Measurements from ENCODE around the gene PRPF19.
"Not testable (repeated sequence)": the region's sequence is repeated elsewhere in the genome, so short reads cannot be mapped to it uniquely, and the experiment has no call there.

The PRPF19 gene

DNA sequence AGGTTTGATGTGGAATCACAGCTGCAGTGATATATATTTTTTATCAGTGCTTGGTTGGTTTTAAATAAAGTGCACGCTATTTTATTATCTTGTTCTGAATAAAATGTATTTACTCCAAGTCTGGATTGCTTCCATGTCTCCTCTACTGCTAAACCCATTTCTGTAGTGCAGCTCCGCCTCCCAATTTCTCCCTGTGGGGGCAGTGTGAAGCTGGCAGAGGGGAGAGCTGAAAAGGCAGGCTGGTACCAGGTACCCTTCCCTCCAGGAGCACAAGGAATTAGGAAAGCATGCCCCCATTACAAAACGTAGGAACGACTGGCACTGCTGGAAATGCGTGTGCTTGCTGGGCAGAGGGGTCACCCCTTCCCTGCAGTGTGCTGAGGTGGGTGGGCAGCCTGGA is 16.9 kb upstream of the PRPF19 start:
- DNase-seq: peak in 1 of 14 donors; percentile 23

DNA sequence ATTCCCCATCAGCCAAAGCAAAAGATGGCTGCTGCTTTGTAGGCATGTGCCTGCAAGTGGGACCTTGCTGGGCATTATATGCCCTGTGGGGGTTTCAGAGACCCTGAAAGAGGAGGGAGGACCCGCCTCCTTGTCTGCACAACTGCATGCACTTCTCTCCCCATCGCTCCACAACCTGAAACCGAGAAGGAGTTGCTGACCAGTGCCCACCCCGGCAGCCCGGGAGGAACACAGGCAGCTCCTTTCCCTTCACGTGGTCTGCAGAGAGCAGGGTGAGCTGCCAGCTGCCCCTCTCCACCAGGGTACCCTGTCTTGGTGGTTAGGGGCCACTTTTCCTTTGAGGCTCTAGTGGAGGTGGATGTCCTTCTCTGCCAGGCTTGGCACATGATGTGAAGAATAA is 16.5 kb upstream of the PRPF19 start:
- no peak for DNase-seq

DNA sequence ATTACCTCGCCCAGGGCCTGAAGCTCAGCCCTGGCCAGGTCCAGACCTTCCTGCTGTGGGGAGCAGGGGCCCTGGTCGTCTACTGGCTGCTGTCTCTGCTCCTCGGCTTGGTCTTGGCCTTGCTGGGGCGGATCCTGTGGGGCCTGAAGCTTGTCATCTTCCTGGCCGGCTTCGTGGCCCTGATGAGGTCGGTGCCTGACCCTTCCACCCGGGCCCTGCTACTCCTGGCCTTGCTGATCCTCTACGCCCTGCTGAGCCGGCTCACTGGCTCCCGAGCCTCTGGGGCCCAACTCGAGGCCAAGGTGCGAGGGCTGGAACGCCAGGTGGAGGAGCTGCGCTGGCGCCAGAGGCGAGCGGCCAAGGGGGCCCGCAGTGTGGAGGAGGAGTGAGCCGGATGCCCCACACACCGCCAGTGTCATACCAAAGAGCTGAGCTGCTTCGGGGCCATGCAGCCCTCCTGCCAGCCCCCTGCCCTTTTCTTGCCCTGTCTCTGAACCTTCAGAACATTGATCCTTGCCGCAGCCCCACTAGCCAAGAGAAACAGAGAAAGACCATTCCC is 15.5 kb upstream of the PRPF19 start:
- DNase-seq: no peak

DNA sequence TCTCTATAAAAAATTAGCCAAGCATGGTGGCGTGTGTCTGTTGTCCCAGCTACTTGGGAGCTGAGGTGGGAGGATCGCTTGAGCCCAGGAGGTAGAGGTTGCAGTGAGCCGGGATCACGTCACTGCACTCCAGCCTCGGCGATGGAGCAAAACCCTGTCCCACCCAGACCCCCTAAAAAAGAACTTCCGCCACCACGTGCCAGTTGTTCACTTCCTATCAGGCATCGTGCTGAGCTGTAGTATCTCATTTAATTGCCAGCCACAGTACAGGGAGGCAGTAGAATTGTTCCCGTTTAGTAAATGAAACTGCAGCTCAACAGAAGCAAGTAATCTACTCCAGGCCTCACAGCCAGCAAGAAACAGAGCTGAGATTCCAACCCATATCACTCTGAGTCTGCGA is 14.9 kb upstream of the PRPF19 start:
- no peak for DNase-seq

DNA sequence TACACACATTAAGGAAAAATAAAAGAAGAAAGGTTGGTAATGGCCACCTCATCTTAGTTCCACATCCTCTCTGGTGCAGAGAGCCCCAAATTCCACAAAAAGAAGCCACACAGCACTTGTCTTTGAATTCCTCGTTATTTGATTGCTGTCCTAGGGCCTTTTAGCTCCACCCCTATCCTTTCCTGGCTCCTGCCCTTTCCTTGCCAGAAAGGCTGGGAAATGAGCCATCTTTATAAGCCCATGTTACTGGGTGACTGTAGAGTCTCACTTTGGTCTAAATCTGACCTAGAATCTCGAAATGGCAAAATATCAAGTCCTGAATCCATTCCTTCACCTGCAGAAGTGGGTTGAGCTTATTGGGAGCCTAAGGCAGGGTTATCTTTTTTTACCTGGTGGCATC is 13.6 kb upstream of the PRPF19 start:
- peak in 2 of 14 donors; percentile 19 to 70 for DNase-seq

DNA sequence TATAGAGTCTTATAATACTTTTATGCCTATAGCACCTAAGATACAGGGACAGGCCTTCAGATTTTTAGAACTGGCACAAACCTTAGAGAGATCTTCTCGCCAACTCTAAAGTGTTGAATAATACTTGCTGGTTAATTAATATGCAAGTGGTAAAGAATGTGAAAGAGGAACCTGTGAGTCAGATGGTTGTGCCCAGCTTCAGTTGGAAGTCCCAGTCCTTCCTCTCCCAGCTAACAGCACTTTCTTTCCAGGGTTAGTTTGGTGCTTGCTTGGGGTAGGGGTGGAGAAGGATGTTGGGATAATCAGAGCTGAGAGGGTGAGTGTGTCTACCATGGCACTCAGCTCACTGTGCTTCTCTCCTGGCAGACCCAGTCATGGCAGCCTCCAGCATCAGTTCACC is 12.9 kb upstream of the PRPF19 start:
- no peak for DNase-seq

DNA sequence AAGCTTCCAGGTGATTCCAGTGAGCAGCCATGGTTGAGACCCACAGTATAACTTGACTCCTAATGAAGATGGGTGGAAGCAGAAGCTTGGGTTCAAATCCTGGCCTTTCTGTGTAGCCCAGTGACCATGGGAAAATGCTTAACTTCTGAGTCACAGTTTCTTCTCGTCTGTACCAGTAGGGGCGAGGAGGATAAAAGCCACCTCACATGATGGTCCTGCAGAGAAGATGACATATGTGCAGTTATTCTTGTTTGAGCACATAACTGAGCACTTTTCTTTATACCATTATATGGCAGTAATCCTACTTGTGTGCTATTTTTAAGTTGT is 12.5 kb upstream of the PRPF19 start:
- no peak for DNase-seq

DNA sequence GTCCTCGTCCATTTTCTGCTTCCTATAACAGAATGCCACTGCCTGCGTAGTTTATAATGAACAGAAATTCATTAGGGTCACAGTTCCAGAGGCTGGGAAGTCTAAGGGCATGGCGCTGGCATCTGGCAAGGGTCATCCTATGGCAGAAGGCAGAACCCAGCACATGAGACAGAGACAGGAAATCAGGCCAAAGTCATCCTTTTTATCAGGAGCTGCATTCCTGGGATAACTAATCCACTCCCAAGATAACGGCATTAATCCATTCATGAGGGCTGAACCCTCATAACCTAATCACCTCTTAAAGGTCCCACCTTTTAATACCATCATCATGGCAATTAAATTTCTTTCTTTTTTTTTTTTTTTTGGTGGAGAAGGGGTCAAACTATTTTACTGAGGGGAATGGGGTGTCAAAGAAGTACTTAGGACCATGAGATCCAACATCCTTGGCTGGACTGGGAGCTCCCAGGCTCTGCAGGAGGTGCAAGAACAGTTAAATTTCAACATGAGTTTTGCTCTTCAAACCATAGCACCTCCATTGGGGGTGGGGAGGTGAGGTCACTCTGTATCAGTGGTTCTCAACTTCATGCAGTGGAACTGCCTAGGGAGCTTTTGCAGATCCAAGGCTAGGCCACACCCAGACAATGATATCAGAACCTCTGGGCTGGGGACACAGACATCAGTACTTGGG is 12.0 kb upstream of the PRPF19 start:
- no peak for DNase-seq

DNA sequence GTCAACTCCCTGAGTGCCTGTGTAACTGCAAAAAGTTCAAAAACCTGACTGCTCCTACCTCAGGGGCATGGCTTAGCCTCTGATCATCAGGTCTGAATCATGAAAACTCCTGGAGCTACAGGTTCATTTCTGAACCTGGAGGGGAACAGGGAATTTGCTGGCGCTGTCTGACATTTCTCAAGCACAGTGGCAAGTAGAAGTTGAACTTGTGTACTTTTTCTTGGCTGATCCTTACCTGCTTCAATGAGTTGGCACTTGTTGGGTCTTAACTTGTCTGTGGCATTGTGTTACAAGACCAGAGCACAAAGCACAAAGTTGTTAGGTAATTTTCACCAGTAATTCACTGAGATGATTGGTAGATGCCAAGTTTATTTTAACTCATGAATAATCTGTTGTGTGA is 10.9 kb upstream of the PRPF19 start:
- DNase-seq: no peak

DNA sequence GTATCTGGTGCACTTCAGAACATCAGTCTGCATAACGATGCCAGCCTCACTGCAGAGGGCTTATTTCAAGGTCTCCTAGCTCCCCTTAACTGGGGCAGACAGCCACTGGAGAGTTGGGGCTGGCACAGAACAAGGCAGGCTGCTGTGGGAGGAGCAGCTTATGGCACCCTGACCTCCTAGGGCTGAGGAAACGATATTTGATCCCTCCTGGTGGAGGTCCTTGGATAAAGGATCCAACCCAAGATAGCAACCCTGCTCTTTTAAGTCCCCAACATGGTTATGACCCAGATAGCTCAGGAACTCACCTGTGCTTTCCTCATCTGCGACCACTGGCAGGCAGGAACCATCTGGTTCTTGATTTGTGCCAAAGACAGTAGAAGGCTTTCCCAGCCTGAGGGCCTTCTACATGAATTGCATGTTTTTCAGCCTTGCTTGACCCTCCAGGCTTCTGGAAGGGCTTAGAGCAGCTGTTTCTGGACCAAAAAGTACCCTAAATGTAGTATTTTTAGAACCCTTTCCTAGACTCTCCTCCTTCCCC is 10.4 kb upstream of the PRPF19 start:
- peak in 1 of 14 donors; percentile 82 for DNase-seq

DNA sequence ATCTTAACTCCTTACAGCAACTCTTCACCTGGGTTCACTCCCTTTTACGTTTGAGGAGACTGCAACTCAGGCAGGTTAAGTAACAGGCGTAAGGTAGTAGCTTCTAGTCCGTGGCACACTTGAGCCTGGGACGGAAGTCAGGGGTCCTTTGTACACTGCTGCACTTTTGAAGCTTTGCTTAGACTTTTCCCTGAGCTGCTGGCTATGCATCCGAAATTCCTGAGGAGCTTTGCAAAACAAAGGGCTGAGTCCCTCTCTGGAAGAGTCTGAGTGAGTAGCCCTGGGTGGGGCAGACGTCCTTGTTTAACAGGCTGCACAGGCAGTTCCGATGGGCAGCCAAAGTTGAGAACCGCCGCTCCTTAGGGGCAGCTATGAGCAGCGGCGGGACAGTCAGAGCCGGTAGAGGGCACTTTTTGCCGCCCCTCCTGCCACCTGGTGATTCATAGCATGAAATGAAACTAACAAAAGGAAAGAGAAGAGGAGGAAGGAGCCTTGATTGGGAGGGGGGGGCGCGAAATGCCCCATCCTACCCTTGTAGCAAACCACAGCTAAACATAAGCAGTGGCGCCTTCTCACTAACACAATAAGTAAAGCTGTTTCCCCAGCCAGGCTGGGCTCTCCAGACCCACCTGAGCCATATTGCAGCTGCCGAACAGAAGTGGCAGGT is 9.0 kb upstream of the PRPF19 start:
- DNase-seq: peak in 9 of 14 donors; percentile 27 to 66 (median 50)

DNA sequence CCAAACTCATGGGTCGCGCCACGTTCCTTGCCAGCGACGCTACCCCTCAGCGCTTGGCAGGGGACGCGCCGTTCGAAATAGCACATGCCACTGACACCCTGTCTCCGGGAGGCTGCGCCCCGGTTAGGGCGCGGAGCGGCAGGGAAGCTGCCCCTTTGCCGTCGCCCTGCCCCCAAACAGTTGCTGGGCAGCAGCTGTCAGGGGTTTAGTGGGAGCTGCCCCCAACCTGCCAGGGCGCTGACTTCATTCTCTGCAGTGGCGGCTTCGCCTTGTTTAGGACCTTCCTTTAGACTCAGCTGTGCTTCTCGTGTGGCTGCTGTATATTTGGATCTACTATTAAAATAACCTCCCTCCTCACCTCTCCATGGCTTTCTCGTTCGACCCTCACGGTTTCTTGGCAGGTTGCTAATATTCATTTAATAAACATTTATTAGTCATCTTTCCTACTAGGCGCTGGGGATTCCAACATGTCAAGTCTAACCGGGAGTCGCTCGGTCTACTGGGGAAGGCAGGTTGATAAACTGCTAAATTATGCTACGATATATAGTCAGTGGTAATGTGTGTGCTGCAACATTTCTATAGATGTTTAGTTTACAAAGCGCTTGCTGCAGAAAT is 8.4 kb upstream of the PRPF19 start:
- DNase-seq: peak in 8 of 14 donors; percentile 48 to 77 (median 57)

DNA sequence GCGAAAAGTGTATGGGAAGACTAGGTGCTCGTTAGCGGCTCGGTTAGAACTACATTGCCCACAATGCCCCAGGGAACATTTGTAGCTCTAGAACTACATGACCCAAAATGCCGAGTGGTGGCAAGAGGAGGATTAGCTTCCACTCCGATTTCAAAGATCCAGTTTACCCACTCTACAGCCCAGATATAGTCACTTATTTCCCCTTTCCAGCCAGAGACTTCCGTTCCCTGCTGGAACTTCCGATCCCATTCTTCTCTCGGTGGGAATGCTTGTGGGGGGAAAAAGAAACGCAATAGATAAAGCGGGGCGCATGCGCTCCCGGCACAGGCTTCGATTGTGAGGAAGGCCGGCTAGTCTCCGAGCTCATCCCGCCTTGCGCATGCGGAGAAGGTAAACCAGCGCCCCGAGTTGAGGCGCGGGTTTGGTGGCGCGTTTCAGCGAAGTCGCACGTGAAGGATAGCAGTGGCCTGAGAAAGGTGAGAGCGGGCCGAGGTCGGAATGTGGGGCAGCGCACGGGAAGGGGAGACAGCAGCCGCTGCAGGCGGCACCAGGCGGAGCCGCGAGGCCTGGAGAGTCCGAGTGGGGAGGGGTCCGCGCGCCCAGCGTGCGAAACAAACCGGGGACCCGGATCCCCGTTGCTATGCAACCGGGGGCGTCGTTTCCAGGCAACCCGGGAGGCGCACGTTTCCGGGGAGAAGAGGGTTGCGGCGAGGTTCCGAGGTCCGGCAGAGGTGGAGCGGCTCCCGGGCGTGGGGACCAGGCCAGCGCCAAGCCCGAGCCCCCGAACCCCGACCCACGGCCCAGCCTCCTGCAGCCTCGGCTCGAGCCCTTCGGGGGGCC is 7.6 kb upstream of the PRPF19 start, which contains the start of gene TMEM109:
Gene TMEM109 (plus strand): TSS at position 366 of the 840 bp plus-strand sequence. CDS start 5,536 bp downstream, outside the sequence.
- DNase-seq: peak; percentile 45 to 96 (median 88)

DNA sequence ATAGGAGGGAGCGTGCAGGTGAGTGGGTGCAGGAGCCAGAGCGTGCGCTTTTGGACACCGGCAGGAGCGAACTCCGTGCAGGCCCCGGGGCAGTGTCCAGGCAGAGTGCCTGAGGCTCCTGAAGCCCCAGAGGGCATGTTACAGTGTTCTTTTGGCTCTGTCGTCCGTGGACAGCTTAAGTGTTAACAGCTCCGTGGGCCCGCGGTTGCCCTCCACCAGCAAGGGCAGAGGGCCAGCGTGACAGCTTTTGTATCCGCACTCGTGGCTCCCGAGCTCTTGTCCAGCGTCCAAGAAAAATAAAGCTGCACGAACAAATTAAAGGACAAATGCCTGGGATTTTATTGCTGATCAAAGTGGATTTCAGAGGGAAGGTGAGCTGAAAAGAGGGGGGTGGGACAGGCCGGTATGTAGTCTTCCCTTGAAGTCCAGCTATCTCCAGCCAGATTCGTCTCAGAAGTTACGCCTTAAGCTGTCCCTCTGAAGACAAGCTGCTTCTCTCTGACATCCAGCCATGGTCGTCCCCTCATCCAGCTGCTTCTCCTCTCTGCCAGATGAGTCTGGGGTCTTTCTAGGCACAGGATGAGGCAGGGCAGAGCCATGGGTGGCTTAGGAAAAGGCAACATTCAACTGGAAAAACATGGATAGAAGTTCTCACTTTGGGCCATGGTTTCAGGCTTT is 6.6 kb upstream of the PRPF19 start:
- peak in 1 of 14 donors; percentile 48 for DNase-seq

DNA sequence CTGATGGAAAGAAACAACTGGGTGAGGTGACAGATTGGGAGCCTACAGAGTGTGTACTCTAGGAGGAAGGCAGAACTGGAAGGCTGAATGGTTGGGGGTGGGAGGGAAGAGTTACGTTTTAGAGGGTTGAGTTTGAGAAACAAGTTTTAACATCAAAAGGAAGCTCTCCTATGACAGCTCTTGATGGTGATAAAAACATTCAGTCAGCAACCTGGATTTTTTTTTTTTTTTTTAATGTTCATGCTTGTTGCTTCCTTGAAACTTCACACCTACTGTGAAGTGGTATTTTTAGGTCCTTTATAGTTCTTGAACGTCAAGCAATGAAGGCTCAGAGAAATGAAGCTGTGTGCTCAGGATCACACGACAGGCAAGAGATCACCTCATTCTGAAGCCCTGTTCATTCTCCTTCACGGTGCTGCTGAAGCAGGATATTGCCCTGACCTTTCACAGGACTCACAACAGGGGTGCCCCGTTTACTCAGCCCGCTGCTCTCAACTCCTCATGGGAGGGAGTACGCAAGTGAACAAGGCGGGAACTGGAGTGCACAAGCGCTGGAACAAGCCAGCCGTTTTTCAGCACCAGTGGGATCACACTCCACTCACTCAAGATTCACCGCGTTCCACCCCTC is 6.0 kb upstream of the PRPF19 start:
- no peak for DNase-seq

DNA sequence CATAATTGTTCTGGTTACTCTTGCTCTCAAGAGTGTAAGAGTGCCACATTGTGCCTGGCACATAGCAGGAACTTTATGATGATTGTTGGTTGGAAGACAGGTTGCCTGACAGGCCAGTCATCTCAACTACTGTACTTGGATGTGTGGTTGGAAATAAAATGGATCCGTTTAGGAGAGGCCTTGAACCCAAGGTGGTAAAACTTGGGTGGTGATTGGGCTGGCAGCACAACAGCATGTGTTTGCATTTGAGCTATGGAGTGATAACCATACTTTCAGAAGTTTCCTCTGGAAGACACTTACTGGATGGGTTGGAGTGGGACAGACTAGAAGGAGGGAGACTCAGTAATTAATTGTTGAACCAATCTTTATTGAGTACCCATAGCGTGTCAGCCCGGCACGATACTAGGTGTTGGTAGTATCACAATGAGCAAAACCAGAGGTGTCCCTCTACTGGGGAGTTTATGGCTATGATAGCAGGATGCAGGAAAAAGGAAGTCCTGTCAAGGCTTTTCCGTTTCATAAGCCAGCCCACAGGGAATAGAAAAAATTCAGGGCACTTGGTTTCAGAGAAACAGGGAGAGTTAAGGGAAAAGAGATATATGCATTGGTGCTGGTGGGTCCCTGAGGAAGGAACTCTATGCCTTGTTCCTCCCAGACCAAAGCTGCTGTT is 4.5 kb upstream of the PRPF19 start:
- DNase-seq: no peak

DNA sequence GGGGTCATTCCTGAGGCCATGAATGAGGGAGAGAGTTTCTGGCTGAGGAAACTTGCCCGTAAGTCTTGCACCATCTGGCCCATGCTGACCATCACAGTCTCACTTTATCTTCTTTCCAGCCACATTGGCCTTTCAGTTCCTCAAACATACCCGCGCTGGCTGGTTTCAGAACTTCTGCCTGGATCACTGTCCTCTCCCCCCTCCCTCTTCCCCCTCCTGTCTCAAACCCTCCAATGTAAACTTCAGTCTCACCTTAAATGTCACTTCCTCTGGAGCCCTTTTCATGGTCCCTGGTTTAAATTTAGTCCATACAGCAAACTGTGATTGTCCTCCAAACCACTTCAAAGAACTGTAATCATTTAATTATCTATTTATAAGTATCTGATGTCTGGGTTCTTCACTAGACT is 3.9 kb upstream of the PRPF19 start:
- DNase-seq: peak in 2 of 14 donors; percentile 39 to 43

DNA sequence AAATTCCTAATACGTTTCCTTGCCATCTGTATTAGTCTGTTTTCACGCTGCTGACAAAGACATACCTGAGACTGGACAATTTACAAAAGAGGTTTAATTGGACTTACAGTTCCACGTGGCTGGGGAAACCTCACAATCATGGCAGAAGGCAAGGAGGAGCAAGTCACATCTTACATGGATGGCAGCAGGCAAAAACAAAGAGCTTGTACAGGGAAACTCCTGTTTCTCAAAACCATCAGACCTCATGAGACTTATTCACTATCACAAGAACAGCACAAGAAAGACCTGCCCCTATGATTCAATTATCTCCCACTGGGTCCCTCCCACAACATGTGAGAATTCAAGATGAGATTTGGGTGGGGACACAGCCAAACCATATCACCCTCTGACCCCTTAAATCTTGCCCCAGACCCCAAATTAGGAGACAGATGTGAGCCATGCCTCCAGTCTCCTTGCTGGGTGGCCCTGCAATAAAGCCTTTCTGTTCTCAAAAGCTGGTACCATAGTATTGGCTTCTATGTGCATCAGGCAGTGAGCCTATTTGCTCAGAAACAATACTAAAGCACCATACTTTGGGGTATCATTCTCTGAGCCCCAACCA is 3.4 kb upstream of the PRPF19 start:
- not testable (repeated sequence) for DNase-seq

DNA sequence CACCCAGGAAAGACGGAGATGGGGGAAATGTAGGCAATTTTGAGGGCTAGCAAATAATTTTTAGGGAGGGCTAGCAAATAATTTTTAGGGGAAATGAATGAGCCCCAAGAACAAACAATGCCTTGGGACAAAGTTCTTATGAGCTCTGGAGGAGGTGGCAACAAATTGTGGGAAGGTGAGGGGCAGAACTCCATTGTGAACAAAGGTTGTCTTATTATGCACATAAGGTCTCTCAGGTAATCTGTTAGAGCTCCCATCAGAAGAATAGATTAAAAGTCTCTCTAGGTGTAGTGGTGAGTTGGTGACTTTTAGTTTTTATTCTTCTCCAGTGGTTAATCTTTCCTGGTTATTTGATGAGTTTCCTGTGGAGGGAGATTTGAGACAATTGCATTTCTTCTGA is 2.4 kb upstream of the PRPF19 start:
- DNase-seq: no peak

DNA sequence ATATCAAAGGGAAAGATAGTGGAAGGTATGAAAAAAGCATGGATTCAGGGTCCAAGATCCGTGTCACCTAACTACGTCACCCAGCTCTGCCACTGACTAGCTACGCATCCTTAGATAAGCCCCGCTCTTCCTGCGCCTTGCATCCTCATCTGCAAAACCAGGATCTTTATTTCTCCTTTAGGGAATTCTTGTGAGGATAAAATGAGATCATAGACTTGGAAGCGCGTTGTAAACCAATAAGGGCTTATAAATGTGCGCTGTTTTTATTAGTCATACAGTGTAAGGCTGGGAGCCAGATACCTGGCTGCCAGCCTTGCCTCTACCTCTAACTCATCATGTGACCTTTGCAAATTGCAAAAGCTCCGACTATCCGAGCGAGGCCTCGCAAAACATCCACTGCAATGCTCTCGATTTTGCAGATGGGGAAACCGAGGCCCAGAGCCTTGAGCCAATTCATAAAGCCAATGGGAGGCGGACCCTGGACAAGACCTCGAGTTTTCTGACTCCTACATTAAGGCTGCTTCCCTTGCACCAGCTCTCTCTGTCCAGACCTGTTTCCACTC is 753 bp downstream of the PRPF19 start:
- peak in 1 of 14 donors; percentile 38 for DNase-seq
